ACC112 (cell line): ENCODE measurements around the gene APOB.

Experiments used
- H2AFZ ChIP-seq: fragments of 200-600 bp; sonication (generic); one replicate; pipeline ENCODE4 v1.6.0; 2017; ENCODE audit warnings: antibody characterized with exemption, low read length; ENCODE audit not compliant: unreplicated experiment
- H3K27ac ChIP-seq: fragments of 200-600 bp; sonication (generic); 2 replicates; pipeline ENCODE4 v1.5.1; 2014; ENCODE audit warnings: low read depth, mild to moderate bottlenecking, antibody characterized with exemption, low read length, moderate library complexity
- H3K27me3 ChIP-seq: fragments of 200-600 bp; sonication (generic); 2 replicates; pipeline ENCODE4 v1.6.1; 2014; ENCODE audit warnings: mild to moderate bottlenecking, antibody characterized with exemption, low read length, moderate library complexity, mixed read lengths; ENCODE audit not compliant: insufficient read depth
- H3K36me3 ChIP-seq: fragments of 200-600 bp; sonication (generic); 2 replicates; pipeline ENCODE4 v1.6.1; 2016; ENCODE audit warnings: mild to moderate bottlenecking, antibody characterized with exemption, low read length, moderate library complexity, mixed read lengths; ENCODE audit not compliant: insufficient read depth
- H3K4me1 ChIP-seq: fragments of 200-600 bp; sonication (generic); one replicate; pipeline ENCODE4 v1.6.1; 2016; ENCODE audit warnings: low read length, mixed read lengths; ENCODE audit not compliant: insufficient read depth, unreplicated experiment, control insufficient read depth
- H3K4me3 ChIP-seq: fragments of 200-600 bp; sonication (generic); 2 replicates; pipeline ENCODE4 v1.5.1; 2014; ENCODE audit warnings: mild to moderate bottlenecking, low read depth, low read length
- H3K79me2 ChIP-seq: fragments of 200-600 bp; sonication (generic); one replicate; pipeline ENCODE4 v1.6.0; 2016; ENCODE audit warnings: low read length; ENCODE audit not compliant: control insufficient read depth, unreplicated experiment, insufficient read depth

The APOB gene

GRCh38 chr2:21038403-21039073, 5.3 kb downstream of the APOB start:
- Histone ChIP-seq H3K27ac (no peak overlapping the region), H3K79me2 (no peaks in the 10 kb centered on the region), H3K27me3 (peaks cover 7% of the 10 kb centered on the region; the same call in 1 of the 2 replicates), H3K4me3 (no peak overlapping the region), H3K4me1 (peaks cover 4% of the 10 kb centered on the region), H2AFZ (no peak overlapping the region), H3K36me3 (no peaks in the 10 kb centered on the region)

- H2AFZ ChIP-seq: no peak overlapping the region
- H3K79me2 ChIP-seq: no peaks in the 10 kb centered on the region
- H3K27ac ChIP-seq: no peak overlapping the region
- no peaks in the 10 kb centered on the region for H3K36me3 ChIP-seq
- peaks cover 4% of the 10 kb centered on the region for H3K4me1 ChIP-seq
- H3K27me3 ChIP-seq: no peaks in the 10 kb centered on the region
- no peak overlapping the region for H3K4me3 ChIP-seq
Measured at GRCh38 chr2:21037671-21038108, 6.2 kb downstream of the APOB start.

GRCh38 chr2:21036708-21037670, 6.9 kb downstream of the APOB start:
- Histone ChIP-seq H3K27ac (no peak overlapping the region), H3K4me3 (no peak overlapping the region), H3K79me2 (no peaks in the 10 kb centered on the region), H2AFZ (no peak overlapping the region), H3K4me1 (peaks cover 4% of the 10 kb centered on the region), H3K27me3 (no peaks in the 10 kb centered on the region), H3K36me3 (no peaks in the 10 kb centered on the region)

- no peaks in the 10 kb centered on the region for H3K27me3 ChIP-seq
- no peak overlapping the region for H2AFZ ChIP-seq
Measured at GRCh38 chr2:21035974-21036707, 7.7 kb downstream of the APOB start.

GRCh38 chr2:21035282-21035973, 8.4 kb downstream of the APOB start:
- H3K36me3 ChIP-seq: no peaks in the 10 kb centered on the region

More at GRCh38 chr2:21035974-21036707, 7.7 kb downstream of the APOB start:
- H3K36me3 ChIP-seq: no peaks in the 10 kb centered on the region
- H3K4me3 ChIP-seq: no peak overlapping the region
- H3K4me1 ChIP-seq: peaks cover 4% of the 10 kb centered on the region
- H3K79me2 ChIP-seq: no peaks in the 10 kb centered on the region
- no peak overlapping the region for H3K27ac ChIP-seq

GRCh38 chr2:21034972-21035279, 8.9 kb downstream of the APOB start:
- Histone ChIP-seq H3K79me2 (no peaks in the 10 kb centered on the region), H3K27me3 (no peaks in the 10 kb centered on the region), H3K27ac (no peak overlapping the region)

More at GRCh38 chr2:21035282-21035973, 8.4 kb downstream of the APOB start:
- no peaks in the 10 kb centered on the region for H3K79me2 ChIP-seq
- H3K4me1 ChIP-seq: peaks cover 4% of the 10 kb centered on the region
- H3K27me3 ChIP-seq: no peaks in the 10 kb centered on the region
- no peak overlapping the region for H2AFZ ChIP-seq
- H3K27ac ChIP-seq: no peak overlapping the region
- H3K4me3 ChIP-seq: no peak overlapping the region

GRCh38 chr2:21034156-21034971, 9.5 kb downstream of the APOB start:
- H3K4me1 ChIP-seq: peaks cover 4% of the 10 kb centered on the region
- H2AFZ ChIP-seq: no peak overlapping the region
- H3K36me3 ChIP-seq: no peaks in the 10 kb centered on the region
- no peaks in the 10 kb centered on the region for H3K27me3 ChIP-seq
- no peak overlapping the region for H3K27ac ChIP-seq
- no peak overlapping the region for H3K4me3 ChIP-seq
- H3K79me2 ChIP-seq: no peaks in the 10 kb centered on the region

More at GRCh38 chr2:21034972-21035279, 8.9 kb downstream of the APOB start:
- no peaks in the 10 kb centered on the region for H3K36me3 ChIP-seq
- H2AFZ ChIP-seq: no peak overlapping the region
- peaks cover 4% of the 10 kb centered on the region for H3K4me1 ChIP-seq
- H3K4me3 ChIP-seq: no peak overlapping the region

- Histone ChIP-seq H3K4me1 (no peaks in the 10 kb centered on the region), H3K4me3 (no peak overlapping the region), H2AFZ (no peak overlapping the region), H3K36me3 (no peaks in the 10 kb centered on the region), H3K27ac (no peak overlapping the region), H3K79me2 (no peaks in the 10 kb centered on the region), H3K27me3 (peaks cover 4% of the 10 kb centered on the region; the same call in 1 of the 2 replicates)
Measured at GRCh38 chr2:21033237-21034155, 10.4 kb downstream of the APOB start.
